ENCODE measurements around the gene WDR6. TPM values are rescaled to one million over a fixed set of nuclear protein-coding genes. Genes with fewer than 3 reads are reported as not detected.

The WDR6 gene
- total RNA-seq, 1 experiment from 2014 or later, result 112 TPM

- no peak overlapping the region for H3K27ac Mint-ChIP-seq (ENCODE audit: low read depth, unreplicated experiment)
- intact Hi-C loops (cut with micrococcal nuclease), result no loop called here
- H3K4me1 Mint-ChIP-seq (ENCODE audit: insufficient read depth, unreplicated experiment), result peaks cover 5% of the 10 kb centered on the region
- ChIA-PET POLR2A (interaction anchor here (0.6 kb wide), 1 partner anchor 465 kb away, joined by 3 read pairs; the partner anchor contains the start of gene NICN1), CTCF (no interaction called here)
- peaks cover 73% of the 10 kb centered on the region for H3K36me3 Mint-ChIP-seq (ENCODE audit: insufficient read depth, unreplicated experiment)
- H3K9me3 Mint-ChIP-seq (ENCODE audit: unreplicated experiment), result no peaks in the 10 kb centered on the region
- no peak overlapping the region for H3K4me3 Mint-ChIP-seq (ENCODE audit: unreplicated experiment)
- TF ChIP-seq, protein P1, sequence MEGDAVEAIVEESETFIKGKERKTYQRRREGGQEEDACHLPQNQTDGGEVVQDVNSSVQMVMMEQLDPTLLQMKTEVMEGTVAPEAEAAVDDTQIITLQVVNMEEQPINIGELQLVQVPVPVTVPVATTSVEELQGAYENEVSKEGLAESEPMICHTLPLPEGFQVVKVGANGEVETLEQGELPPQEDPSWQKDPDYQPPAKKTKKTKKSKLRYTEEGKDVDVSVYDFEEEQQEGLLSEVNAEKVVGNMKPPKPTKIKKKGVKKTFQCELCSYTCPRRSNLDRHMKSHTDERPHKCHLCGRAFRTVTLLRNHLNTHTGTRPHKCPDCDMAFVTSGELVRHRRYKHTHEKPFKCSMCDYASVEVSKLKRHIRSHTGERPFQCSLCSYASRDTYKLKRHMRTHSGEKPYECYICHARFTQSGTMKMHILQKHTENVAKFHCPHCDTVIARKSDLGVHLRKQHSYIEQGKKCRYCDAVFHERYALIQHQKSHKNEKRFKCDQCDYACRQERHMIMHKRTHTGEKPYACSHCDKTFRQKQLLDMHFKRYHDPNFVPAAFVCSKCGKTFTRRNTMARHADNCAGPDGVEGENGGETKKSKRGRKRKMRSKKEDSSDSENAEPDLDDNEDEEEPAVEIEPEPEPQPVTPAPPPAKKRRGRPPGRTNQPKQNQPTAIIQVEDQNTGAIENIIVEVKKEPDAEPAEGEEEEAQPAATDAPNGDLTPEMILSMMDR (IDR thresholded peaks at IDR 0.05; ENCODE audit: unreplicated experiment), result no peak
- DNase-seq (ENCODE audit: unreplicated experiment), result no peak
- H3K27me3 Mint-ChIP-seq (ENCODE audit: insufficient read depth, unreplicated experiment), result no peaks in the 10 kb centered on the region
- no TSS peak for BruUV-seq (replicated peaks)
Measured at GRCh38 chr3:48963591-48963990, 43.6 kb upstream of the WDR6 start.

- H3K36me3 Mint-ChIP-seq (ENCODE audit: insufficient read depth, unreplicated experiment), result peaks cover 81% of the 10 kb centered on the region
- no peak for DNase-seq (ENCODE audit: unreplicated experiment)
- no TSS peak for BruUV-seq (replicated peaks)
- no peaks in the 10 kb centered on the region for H3K9me3 Mint-ChIP-seq (ENCODE audit: unreplicated experiment)
- ChIA-PET CTCF (interaction anchor here (1.2 to 1.5 kb wide), 2 partner anchors 9 to 22 kb away, joined by 3 read pairs; no protein-coding TSS in a partner anchor), POLR2A (no interaction called here)
- TF ChIP-seq, protein P1 (IDR thresholded peaks at IDR 0.05; ENCODE audit: unreplicated experiment), result no peak
- H3K4me3 Mint-ChIP-seq (ENCODE audit: unreplicated experiment), result no peak overlapping the region
- H3K27ac Mint-ChIP-seq (ENCODE audit: low read depth, unreplicated experiment), result no peak overlapping the region
- intact Hi-C loops (cut with micrococcal nuclease), result no loop called here
- peaks cover 5% of the 10 kb centered on the region for H3K4me1 Mint-ChIP-seq (ENCODE audit: insufficient read depth, unreplicated experiment)
- H3K27me3 Mint-ChIP-seq (ENCODE audit: insufficient read depth, unreplicated experiment), result no peaks in the 10 kb centered on the region
Measured at GRCh38 chr3:48966367-48966766, 40.8 kb upstream of the WDR6 start.

- BruUV-seq (replicated peaks), result no TSS peak
- Mint-ChIP-seq H3K27me3 (ENCODE audit: insufficient read depth, unreplicated experiment) (no peaks in the 10 kb centered on the region), H3K4me1 (ENCODE audit: insufficient read depth, unreplicated experiment) (peaks cover 5% of the 10 kb centered on the region), H3K27ac (ENCODE audit: low read depth, unreplicated experiment) (no peak overlapping the region), H3K4me3 (ENCODE audit: unreplicated experiment) (no peak overlapping the region), H3K36me3 (ENCODE audit: insufficient read depth, unreplicated experiment) (peaks cover 85% of the 10 kb centered on the region), H3K9me3 (ENCODE audit: unreplicated experiment) (no peaks in the 10 kb centered on the region)
- TF ChIP-seq, protein P1 (IDR thresholded peaks at IDR 0.05; ENCODE audit: unreplicated experiment), result no peak
- DNase-seq (ENCODE audit: unreplicated experiment), result no peak
- ChIA-PET CTCF (interaction anchor here (1.2 to 1.5 kb wide), 2 partner anchors 10 to 21 kb away, joined by 3 read pairs; no protein-coding TSS in a partner anchor), POLR2A (no interaction called here)
- intact Hi-C loops (cut with micrococcal nuclease), result no loop called here
Measured at GRCh38 chr3:48966876-48967361, 40.3 kb upstream of the WDR6 start.

GRCh38 chr3:48970586-48970985, 36.6 kb upstream of the WDR6 start:
- POLR2A ChIA-PET, result interaction anchor here (0.7 to 2.1 kb wide), 3 partner anchors 9 to 51 kb away, joined by 4 to 7 read pairs (median 4); partner anchors contain the start of gene WDR6
- TF ChIP-seq, protein P1 (IDR thresholded peaks at IDR 0.05; ENCODE audit: unreplicated experiment), result no peak
- Mint-ChIP-seq H3K4me1 (ENCODE audit: insufficient read depth, unreplicated experiment) (peaks cover 5% of the 10 kb centered on the region), H3K4me3 (ENCODE audit: unreplicated experiment) (no peak overlapping the region), H3K36me3 (ENCODE audit: insufficient read depth, unreplicated experiment) (peaks cover 90% of the 10 kb centered on the region), H3K27me3 (ENCODE audit: insufficient read depth, unreplicated experiment) (no peaks in the 10 kb centered on the region), H3K27ac (ENCODE audit: low read depth, unreplicated experiment) (no peak overlapping the region), H3K9me3 (ENCODE audit: unreplicated experiment) (no peaks in the 10 kb centered on the region)
- CTCF ChIA-PET, result interaction anchor here (0.6 to 0.9 kb wide), 2 partner anchors 28 to 36 kb away, joined by 3 to 5 read pairs; partner anchors contain the start of gene WDR6
- intact Hi-C loops (cut with micrococcal nuclease), result no loop called here
- no TSS peak for BruUV-seq (replicated peaks)
- no peak for DNase-seq (ENCODE audit: unreplicated experiment)
